Prostate gland (tissue), 2 donors: ENCODE measurements around the gene FRMD1.

Source experiments
- POLR2A ChIP-seq: fragments of 450-650 bp; IDR thresholded peaks from one replicate; pipeline ENCODE4 v1.6.1; 2016; ENCODE audit warnings: antibody characterized with exemption, mild to moderate bottlenecking
- TF ChIP-seq, protein P1 (sequence below), 4 experiments: fragments of 200-600 bp in 2 of 4; fragments of 450-650 bp in 2 of 4; sonication (generic) in 2 of 4; IDR thresholded peaks; 1 replicate in 3 of 4; 2 replicates in 1 of 4; pipeline ENCODE4 v1.5.1; 2016 to 2019; ENCODE audit warnings: antibody characterized with exemption in 4 of 4, mild to moderate bottlenecking in 2 of 4, moderate library complexity in 2 of 4

DNA sequence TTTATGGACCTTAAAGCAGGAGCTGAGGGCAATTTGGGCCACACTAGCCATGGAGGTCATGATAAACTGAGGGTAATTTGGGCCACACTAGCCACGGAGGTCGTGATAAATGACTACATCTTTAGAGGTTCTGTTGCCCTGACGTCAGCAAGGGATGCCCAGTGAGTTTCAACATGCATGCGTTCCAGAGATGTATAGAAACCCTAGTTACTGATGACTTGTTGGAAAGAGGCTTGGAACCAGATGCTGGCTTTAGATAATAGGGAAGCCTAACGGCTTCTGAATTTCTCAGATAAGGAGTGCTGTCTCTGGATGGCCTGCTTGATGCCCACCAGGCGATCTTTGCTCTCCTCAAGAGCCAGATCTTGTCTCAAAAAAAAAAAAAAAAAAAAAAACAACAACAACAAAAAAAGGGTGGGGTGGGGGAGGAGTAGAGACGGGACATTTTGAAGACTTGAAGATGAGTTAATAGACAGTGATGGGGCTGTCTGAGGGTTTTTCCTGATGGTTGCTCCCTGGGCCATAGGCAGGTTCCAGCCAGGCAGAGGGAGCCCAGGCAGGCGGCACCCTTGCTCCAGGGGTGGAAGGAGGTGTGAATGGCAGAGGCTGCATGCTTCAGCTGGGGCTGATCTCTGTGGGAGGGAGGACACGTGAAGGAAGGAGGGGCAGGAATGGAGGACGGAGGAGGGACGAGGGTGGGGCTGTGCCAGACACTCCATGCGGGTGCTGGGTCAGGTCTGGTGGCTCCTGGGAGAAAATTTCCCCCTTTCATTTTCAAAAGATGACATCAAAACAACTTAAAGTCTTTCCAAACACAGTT is 27.0 kb upstream of the FRMD1 start:
- TF ChIP-seq, protein P1, sequence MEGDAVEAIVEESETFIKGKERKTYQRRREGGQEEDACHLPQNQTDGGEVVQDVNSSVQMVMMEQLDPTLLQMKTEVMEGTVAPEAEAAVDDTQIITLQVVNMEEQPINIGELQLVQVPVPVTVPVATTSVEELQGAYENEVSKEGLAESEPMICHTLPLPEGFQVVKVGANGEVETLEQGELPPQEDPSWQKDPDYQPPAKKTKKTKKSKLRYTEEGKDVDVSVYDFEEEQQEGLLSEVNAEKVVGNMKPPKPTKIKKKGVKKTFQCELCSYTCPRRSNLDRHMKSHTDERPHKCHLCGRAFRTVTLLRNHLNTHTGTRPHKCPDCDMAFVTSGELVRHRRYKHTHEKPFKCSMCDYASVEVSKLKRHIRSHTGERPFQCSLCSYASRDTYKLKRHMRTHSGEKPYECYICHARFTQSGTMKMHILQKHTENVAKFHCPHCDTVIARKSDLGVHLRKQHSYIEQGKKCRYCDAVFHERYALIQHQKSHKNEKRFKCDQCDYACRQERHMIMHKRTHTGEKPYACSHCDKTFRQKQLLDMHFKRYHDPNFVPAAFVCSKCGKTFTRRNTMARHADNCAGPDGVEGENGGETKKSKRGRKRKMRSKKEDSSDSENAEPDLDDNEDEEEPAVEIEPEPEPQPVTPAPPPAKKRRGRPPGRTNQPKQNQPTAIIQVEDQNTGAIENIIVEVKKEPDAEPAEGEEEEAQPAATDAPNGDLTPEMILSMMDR (IDR thresholded peaks at IDR 0.05), result no peak
- TF ChIP-seq POLR2A, result no peak
